Activated naive CD8-positive, alpha-beta T cell treated with anti-CD3 and anti-CD28 coated beads, Interleukin-2, amount 10 ng/mL, durations not matched to agents 7 days and 5 days (primary cell): ENCODE measurements around the gene HSF2. TPM values are rescaled to one million over a fixed set of nuclear protein-coding genes. Genes with fewer than 3 reads are reported as not detected.

Source experiments
- ATAC-seq: fragments of 150-1000 bp; cut with Tn5 transposase; one replicate; pipeline ENCODE4 v1.10.0; 2021; ENCODE audit warnings: low read depth, moderate library complexity
- POLR2A ChIA-PET: fragments of 350-600 bp; sonication (Branson Sonifier 250); formaldehyde crosslinking; loops from one replicate; lab custom pipeline; 2021; ENCODE audit warnings: antibody characterized with exemption; lab: Charles Lee
- DNase-seq: peaks from one replicate; pipeline ENCODE4 v3.0.0; 2021
- H3K27ac Mint-ChIP-seq: one replicate; pipeline ENCODE4 v1.8.0; 2022; ENCODE audit warnings: mild to moderate bottlenecking, mixed read lengths
- H3K27me3 Mint-ChIP-seq: one replicate; pipeline ENCODE4 v1.8.0; 2022; ENCODE audit warnings: mild to moderate bottlenecking, moderate library complexity, mixed read lengths
- H3K36me3 Mint-ChIP-seq: one replicate; pipeline ENCODE4 v1.8.0; 2021; ENCODE audit warnings: mild to moderate bottlenecking, mixed read lengths
- H3K4me1 Mint-ChIP-seq: one replicate; pipeline ENCODE4 v1.8.0; 2021; ENCODE audit warnings: mixed read lengths
- H3K4me3 Mint-ChIP-seq: one replicate; pipeline ENCODE4 v1.8.0; 2022; ENCODE audit warnings: mild to moderate bottlenecking, moderate library complexity, mixed read lengths
- H3K9me3 Mint-ChIP-seq: one replicate; pipeline ENCODE4 v1.8.0; 2021; ENCODE audit warnings: mixed read lengths
- total RNA-seq, 2 experiments: library from RNA; stranded (reverse); gene quantifications; one replicate each; pipeline ENCODE4 v1.2.3, GENCODE V29; 2021

HSF2 gene, protein sequence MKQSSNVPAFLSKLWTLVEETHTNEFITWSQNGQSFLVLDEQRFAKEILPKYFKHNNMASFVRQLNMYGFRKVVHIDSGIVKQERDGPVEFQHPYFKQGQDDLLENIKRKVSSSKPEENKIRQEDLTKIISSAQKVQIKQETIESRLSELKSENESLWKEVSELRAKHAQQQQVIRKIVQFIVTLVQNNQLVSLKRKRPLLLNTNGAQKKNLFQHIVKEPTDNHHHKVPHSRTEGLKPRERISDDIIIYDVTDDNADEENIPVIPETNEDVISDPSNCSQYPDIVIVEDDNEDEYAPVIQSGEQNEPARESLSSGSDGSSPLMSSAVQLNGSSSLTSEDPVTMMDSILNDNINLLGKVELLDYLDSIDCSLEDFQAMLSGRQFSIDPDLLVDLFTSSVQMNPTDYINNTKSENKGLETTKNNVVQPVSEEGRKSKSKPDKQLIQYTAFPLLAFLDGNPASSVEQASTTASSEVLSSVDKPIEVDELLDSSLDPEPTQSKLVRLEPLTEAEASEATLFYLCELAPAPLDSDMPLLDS
- total RNA-seq = 10 to 100 TPM; 17.9 to 20.7 TPM

DNA sequence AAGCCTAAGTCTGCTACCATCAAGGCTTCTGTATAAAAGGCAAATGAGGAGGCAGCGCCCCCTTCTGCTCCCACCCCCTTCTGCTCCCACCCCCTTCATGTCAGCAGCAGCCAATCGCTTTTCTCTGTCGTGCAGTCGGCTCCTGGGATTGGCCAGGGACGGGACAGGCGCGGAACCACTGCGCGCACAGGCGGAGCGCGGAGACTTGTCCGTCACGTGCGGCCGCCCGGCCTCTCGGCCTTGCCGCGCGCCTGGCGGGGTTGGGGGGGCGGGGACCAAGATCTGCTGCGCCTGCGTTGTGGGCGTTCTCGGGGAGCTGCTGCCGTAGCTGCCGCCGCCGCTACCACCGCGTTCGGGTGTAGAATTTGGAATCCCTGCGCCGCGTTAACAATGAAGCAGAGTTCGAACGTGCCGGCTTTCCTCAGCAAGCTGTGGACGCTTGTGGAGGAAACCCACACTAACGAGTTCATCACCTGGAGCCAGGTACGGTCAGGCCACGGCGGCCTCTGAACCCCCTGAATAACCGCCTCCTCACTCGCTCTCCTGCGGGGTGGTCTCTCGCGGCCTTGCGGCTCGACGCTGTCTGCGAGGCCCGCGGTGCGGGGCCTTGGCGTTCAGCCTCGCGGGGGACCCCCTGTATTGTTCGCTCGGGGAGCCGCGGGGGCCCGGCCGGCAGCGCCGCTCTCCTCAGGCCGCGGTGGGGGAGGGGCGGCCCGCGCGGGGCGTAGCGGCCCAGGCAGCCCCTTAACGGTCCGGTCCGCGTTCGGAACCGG is at the start of gene HSF2:
TSS of gene HSF2 (plus strand) at position 305 of the 773 bp plus-strand sequence. CDS start at position 391, 86 bp downstream.
- peak; percentile 100 for ATAC-seq
- peaks cover 34% of the 10 kb centered on the region for H3K4me1 Mint-ChIP-seq

DNA sequence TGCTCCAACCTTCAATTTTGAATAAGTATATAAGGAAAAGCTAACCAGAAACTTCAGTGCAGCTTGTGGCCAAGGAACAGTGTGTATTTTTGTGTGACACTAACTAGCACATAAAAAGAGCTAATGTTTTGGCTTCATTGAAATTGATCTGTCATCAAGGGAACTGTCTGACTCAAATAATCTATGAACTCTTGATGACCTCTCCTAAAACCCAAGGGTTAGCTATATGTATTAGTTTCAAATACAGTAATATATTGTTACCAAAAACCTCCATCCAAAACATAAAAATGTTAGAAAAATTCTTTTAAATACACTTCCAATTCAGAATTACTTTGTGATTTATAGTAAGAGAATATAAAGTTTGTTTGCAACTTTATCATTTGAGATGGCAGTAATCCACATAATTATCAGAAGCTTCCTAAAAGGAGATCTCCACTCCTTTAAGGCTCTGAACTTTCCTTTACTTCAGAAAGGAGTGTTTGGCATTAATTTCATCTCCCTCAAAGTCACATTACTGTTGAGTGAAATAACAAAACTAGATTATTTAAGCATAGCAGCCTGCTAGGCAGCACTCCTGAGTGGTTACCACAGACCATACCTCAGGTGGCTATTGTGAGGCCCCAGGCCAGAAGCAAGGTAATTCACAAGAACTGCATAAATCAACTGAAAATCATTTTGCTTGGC is 46.3 kb upstream of the HSF2 start:
- no peaks in the 10 kb centered on the region for H3K4me1 Mint-ChIP-seq
- no peak overlapping the region for H3K27ac Mint-ChIP-seq
- ATAC-seq (no peak), DNase-seq (no peak)
- POLR2A ChIA-PET = no interaction called here
- H3K9me3 Mint-ChIP-seq = no peaks in the 10 kb centered on the region
- no peak overlapping the region for H3K4me3 Mint-ChIP-seq
- no peaks in the 10 kb centered on the region for H3K36me3 Mint-ChIP-seq
- H3K27me3 Mint-ChIP-seq = peaks cover 13% of the 10 kb centered on the region

More for the DNA sequence above, at the start of gene HSF2:
- Mint-ChIP-seq H3K4me3 (peak within 1 kb of the TSS; percentile 98), H3K27ac (peak within 1 kb of the TSS; percentile 97), H3K36me3 (peaks cover 13% of the 10 kb centered on the region), H3K9me3 (no peaks in the 10 kb centered on the region), H3K27me3 (no peaks in the 10 kb centered on the region)
- POLR2A ChIA-PET = interaction anchor here (0.5 to 1.6 kb wide), 4 partner anchors 10 to 96 kb away, joined by 3 to 13 read pairs (median 4); partner anchors contain the start of gene SERINC1
- peak; percentile 88 for DNase-seq

DNA sequence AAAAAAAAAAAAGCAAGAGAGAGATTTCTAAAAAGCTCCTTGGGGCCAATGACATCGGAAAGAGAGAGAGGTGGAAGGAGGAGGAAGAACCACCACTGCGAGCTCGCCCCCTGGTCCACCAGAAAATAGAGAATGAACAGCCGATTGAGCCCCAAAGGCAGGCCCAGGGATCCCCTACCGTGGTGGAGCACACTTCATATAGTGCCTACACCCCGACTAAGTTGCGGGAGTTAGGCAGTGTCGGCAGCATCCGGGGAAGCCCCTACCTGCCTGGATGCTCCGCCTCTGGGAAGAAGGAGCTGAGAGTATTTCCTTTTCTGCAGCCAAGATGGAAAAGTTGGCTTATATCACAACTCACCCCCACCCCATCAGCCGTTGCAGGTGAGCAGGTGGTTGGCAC is 38.6 kb upstream of the HSF2 start:
- no peaks in the 10 kb centered on the region for H3K9me3 Mint-ChIP-seq
- H3K36me3 Mint-ChIP-seq = no peaks in the 10 kb centered on the region
- peaks cover 8% of the 10 kb centered on the region for H3K27me3 Mint-ChIP-seq
- no peak overlapping the region for H3K4me3 Mint-ChIP-seq
- H3K4me1 Mint-ChIP-seq = no peaks in the 10 kb centered on the region
- H3K27ac Mint-ChIP-seq = no peak overlapping the region
- no peak for ATAC-seq
- no peak for DNase-seq
- POLR2A ChIA-PET = no interaction called here

DNA sequence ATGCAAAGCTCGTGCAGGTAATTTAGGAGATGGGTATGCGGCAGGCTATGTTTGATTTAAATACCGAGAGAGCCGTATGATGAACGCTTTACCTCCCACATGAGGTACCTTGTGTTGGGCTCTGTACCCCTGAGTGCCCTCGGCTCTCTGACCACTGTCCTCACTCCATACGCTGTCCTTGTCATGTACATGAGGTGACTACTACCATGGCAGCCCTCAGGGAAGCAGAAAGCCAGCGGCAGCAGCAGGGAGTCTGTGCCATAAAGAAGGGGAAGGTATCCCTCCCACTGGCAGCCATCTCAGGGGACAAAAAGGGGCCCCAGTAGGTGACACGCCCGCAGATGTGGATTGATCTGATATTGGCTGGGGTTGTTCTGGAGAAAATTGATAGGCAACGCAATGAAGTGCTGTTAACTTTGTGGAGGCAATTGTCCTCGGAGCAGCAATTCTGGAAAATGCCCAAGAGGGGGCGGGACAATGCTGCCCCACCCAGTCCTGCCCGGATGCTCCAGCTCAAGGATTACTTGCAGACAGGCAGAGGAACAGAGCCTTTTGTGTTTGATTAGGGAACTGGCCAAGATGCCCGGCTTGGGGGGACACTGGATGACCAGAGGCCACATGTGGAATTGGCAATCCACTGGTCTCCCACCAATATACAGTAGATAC is 38.0 kb upstream of the HSF2 start:
- no peak for ATAC-seq
- no peaks in the 10 kb centered on the region for H3K36me3 Mint-ChIP-seq
- H3K9me3 Mint-ChIP-seq = no peaks in the 10 kb centered on the region
- H3K4me3 Mint-ChIP-seq = no peak overlapping the region
- H3K27me3 Mint-ChIP-seq = peaks cover 8% of the 10 kb centered on the region
- DNase-seq = no peak
- no peak overlapping the region for H3K27ac Mint-ChIP-seq
- POLR2A ChIA-PET = no interaction called here
- no peaks in the 10 kb centered on the region for H3K4me1 Mint-ChIP-seq

DNA sequence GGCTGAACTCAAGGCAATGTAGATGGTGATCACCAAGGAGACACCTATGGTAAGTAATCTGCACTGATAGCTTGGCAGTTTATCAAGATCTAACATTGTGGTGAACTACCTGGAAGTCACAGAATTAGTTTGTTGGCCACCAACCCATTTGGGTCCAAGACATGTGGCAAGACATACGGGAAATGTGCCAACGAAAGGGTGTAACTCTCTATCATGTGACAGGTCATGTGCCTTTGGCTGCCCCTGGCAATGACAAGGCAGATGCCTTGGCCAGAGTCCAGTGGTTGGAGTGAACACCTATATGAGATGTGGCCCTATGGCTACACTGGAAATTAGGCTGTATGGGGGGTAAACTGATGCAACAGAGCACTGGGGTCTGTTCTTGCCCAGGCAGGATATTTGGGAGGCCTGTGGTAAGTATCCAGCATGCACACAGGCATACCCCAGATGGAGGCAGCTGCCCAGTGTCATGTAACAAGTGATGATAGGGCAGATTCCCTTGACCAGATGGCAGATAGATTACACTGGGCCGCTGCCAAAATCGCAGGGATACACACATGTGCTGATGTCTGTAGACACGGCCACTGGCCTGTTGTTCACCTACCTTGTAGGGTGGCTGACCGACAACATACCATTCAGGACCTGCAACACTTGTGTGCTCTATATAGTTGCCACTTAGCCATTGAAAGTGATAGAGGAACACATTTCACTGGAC is 35.5 kb upstream of the HSF2 start:
- no peaks in the 10 kb centered on the region for H3K9me3 Mint-ChIP-seq
- no peaks in the 10 kb centered on the region for H3K36me3 Mint-ChIP-seq
- no peak for ATAC-seq
- no peaks in the 10 kb centered on the region for H3K4me1 Mint-ChIP-seq
- DNase-seq = no peak
- no peak overlapping the region for H3K27ac Mint-ChIP-seq
- POLR2A ChIA-PET = no interaction called here
- H3K4me3 Mint-ChIP-seq = no peak overlapping the region
- H3K27me3 Mint-ChIP-seq = peaks cover 3% of the 10 kb centered on the region

DNA sequence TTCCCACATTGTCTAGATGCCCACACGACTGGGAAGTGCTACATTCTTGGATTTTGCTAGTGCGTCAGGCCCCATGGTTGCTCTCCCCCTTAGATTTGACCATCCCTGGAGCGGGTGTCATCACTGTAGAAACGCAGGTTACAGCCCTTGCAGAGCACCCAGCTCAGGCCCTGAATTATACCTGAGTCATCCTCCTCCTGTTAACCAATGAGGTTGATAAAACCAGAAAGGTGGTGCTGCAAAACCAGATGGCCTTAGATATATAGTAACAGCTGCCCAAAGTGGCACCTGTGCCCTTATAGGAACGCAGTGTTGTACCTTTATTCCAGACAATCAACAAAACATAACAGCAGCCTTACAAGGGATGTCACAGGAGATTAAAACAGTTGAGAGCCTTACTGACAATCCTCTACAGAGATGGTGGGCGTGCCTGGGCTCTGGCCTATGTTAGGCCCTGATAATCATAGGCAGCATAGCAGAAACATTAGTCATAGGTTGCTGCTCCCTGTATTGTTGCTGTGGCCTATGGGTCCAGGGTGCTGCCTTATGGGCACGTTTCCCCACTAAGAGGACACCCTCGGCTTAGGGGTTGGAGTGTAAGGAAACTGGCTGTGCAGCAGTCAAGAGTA is 33.6 kb upstream of the HSF2 start:
- no peak overlapping the region for H3K27ac Mint-ChIP-seq
- H3K9me3 Mint-ChIP-seq = no peaks in the 10 kb centered on the region
- H3K4me3 Mint-ChIP-seq = no peak overlapping the region
- no peaks in the 10 kb centered on the region for H3K27me3 Mint-ChIP-seq
- H3K4me1 Mint-ChIP-seq = no peaks in the 10 kb centered on the region
- DNase-seq = no peak
- no peaks in the 10 kb centered on the region for H3K36me3 Mint-ChIP-seq
- POLR2A ChIA-PET = no interaction called here
- no peak for ATAC-seq

DNA sequence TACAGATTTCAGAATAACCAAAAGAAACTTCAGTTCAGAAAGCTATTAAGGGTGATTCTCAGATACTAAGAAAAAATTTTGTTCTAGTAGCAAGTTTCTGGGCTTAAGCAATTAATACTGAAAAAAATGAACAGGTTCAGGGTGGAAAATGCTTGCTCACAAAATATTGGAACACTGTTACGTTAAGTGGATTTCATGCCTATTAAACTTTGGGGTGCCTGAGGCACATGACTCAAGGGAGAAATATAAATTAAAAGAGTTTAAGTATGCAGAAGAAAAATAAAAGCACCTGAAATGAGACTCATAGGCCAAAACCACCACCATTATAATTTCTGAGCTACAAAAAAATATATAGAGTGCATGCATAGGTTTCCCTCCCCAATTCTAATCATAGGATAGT is 32.3 kb upstream of the HSF2 start:
- peaks cover 8% of the 10 kb centered on the region for H3K27me3 Mint-ChIP-seq
- no peaks in the 10 kb centered on the region for H3K4me1 Mint-ChIP-seq
- DNase-seq (no peak), ATAC-seq (no peak)
- no peak overlapping the region for H3K27ac Mint-ChIP-seq
- H3K4me3 Mint-ChIP-seq = no peak overlapping the region
- no peaks in the 10 kb centered on the region for H3K36me3 Mint-ChIP-seq
- no peaks in the 10 kb centered on the region for H3K9me3 Mint-ChIP-seq
- POLR2A ChIA-PET = no interaction called here

DNA sequence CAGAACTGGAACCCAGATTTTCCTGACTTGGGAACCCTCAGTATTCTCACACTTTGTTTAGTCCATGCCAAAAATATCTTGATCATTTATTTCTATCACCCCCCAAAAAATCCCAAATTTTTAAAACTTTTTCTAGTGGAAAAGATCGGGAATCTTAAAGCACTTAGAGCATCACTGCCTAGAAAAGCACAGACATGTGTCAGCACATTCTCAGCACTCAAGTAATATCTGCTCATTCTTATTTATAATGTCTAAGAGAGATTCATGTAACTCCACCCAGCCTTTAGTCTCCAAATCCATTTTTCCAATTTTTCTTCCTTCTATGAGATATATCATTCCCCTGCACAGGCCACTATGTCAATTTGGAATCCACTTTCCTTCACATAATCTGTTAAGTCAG is 29.9 kb upstream of the HSF2 start:
- DNase-seq (no peak), ATAC-seq (no peak)
- POLR2A ChIA-PET = no interaction called here
- no peak overlapping the region for H3K27ac Mint-ChIP-seq
- H3K4me1 Mint-ChIP-seq = peaks cover under 1% of the 10 kb centered on the region
- no peaks in the 10 kb centered on the region for H3K9me3 Mint-ChIP-seq
- H3K4me3 Mint-ChIP-seq = no peak overlapping the region
- H3K36me3 Mint-ChIP-seq = no peaks in the 10 kb centered on the region
- peaks cover 15% of the 10 kb centered on the region for H3K27me3 Mint-ChIP-seq

DNA sequence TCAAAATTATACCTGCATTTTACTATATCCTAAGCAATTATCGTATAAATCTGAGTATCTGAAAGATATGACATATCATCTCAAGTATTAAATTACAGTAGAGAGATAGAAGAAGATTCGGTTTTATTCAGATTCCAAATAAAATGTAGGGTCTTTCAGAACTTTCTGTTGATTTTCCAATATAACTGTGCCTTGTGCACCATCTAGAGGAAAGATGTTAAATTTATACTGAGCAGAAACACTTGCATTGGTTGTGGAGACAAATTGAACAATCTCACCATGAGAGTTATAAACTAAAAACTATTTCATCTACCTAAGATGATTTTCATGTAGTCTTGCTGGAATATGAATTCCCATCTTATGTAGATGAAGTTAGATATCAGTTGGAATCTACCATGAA is 26.8 kb upstream of the HSF2 start:
- Mint-ChIP-seq H3K4me3 (no peak overlapping the region), H3K4me1 (peaks cover 6% of the 10 kb centered on the region), H3K9me3 (no peaks in the 10 kb centered on the region), H3K27me3 (peaks cover 26% of the 10 kb centered on the region), H3K27ac (no peak overlapping the region), H3K36me3 (no peaks in the 10 kb centered on the region)
- DNase-seq (no peak), ATAC-seq (no peak)
- POLR2A ChIA-PET = no interaction called here

DNA sequence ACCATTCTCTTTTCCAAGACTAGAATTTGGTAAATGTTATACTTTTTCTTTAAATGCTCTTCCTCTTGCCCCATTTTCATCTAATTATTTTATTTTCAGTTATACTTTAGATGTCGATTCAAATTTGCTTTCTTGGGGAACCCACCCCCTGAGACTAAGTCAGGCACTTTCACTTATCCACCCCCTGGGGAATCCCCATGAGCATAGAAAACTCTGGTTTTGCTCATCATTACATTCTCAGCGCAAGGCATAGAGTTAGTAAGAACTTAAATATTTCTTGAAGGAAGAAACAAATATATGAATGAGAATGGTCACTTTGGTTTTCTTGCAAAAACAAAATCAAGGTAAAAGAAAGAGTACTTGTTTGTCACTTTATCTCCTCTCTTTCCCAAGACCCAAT is 25.1 kb upstream of the HSF2 start:
- H3K4me3 Mint-ChIP-seq = no peak overlapping the region
- POLR2A ChIA-PET = no interaction called here
- no peaks in the 10 kb centered on the region for H3K36me3 Mint-ChIP-seq
- ATAC-seq (no peak), DNase-seq (no peak)
- peaks cover 6% of the 10 kb centered on the region for H3K4me1 Mint-ChIP-seq
- H3K27ac Mint-ChIP-seq = no peak overlapping the region
- H3K9me3 Mint-ChIP-seq = no peaks in the 10 kb centered on the region
- H3K27me3 Mint-ChIP-seq = peaks cover 26% of the 10 kb centered on the region

DNA sequence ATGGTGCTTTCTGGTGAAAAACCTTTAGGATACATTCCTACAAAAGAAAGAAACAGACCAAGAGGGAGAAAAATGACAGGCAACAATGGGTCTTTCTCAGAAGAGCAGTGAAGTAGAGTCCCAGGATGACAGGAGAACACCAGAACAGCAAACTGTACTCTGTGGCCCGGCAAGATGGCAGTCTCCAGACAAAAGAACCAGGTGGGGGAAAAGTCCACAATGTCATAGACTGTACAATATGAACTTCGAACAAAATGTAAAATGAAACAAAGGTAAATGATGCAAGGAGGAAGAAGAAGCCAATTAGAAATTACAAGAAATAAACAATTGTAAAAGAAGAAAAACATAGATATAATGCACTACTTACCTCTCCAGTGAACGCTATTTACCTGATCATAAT is 23.2 kb upstream of the HSF2 start:
- DNase-seq (no peak), ATAC-seq (no peak)
- no peaks in the 10 kb centered on the region for H3K9me3 Mint-ChIP-seq
- H3K27me3 Mint-ChIP-seq = peaks cover 32% of the 10 kb centered on the region
- POLR2A ChIA-PET = no interaction called here
- no peak overlapping the region for H3K27ac Mint-ChIP-seq
- H3K4me3 Mint-ChIP-seq = peak overlapping the region; percentile 73
- no peaks in the 10 kb centered on the region for H3K36me3 Mint-ChIP-seq
- H3K4me1 Mint-ChIP-seq = peaks cover 6% of the 10 kb centered on the region
